Suppressor macrophage treated with lipopolysaccharide for 4 hours (primary cell): ENCODE data around the gene ZRANB3.
"Not testable (repeated sequence)": the region's sequence is repeated elsewhere in the genome, so short reads cannot be mapped to it uniquely, and the experiment has no call there.

ENCODE experiments used
- DNase-seq: peaks from one replicate; pipeline ENCODE4 v3.0.0-alpha.2; 2020

Gene ZRANB3

DNA sequence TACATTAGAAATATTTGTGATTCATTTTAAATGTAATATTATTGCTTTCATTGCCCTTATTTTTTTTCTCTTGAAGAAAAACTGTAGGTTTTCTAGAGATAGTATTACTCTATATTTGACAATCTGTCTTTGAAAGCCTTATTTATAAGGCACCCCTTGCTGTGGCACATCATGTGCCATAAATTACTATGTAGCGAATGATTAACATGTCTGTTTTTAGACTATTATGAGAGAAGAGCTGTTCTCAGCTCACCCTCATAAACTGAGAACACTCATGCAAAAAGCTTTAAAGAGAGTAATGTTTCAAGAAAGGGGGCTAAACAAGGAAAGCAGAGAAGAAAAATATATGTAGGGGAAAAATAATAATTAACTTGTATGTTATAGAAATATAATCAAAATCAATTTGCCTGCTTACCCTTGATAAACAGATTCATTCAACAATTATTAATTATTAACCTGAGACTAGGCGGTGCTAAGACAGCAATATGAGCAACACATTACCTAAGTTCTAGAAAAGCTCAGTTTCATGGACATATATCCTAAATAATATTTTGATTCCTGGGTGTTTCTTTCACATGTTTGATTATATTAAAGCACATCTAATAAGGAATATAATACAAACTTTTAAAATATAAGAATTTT, 409.9 kb downstream of the ZRANB3 start:
- DNase-seq, result no peak

DNA sequence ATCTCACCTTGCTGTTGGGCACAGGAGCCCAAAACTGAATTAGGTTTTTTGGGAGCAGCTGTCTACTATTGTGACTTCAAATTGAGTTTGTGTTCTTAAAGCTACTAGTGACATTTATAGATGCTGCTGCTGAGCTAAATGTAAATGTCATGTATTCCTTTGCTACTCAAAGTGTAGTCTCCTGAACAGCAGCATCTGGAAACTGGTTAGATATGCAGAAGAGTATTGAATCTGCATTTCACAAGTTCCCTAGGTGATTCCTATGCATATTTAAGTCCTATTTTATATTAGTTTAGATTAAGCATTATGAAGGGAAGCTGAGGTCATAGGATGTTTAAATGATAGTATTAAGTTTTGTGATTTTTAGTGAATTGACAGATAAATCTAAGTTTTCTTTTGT, 411.4 kb downstream of the ZRANB3 start:
- DNase-seq, result no peak

DNA sequence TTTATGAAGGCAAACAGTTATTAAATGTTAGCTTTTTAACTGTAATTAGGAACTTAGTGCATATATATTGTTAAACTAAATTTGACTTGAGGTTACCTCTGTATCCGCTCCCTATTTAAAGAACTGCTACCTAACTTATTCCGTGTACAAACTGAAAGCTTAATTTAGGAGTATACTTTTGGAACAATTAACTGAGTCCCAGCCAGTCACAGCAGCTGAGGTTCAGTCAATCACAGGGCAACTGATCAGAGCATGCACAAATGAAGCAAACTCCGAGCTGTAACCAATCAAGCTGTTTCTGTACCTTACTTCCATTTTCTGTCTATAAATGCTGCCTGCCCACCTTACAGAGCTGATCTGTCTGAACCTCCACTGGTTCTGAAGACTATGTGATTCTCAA, 417.7 kb downstream of the ZRANB3 start:
- no peak for DNase-seq

DNA sequence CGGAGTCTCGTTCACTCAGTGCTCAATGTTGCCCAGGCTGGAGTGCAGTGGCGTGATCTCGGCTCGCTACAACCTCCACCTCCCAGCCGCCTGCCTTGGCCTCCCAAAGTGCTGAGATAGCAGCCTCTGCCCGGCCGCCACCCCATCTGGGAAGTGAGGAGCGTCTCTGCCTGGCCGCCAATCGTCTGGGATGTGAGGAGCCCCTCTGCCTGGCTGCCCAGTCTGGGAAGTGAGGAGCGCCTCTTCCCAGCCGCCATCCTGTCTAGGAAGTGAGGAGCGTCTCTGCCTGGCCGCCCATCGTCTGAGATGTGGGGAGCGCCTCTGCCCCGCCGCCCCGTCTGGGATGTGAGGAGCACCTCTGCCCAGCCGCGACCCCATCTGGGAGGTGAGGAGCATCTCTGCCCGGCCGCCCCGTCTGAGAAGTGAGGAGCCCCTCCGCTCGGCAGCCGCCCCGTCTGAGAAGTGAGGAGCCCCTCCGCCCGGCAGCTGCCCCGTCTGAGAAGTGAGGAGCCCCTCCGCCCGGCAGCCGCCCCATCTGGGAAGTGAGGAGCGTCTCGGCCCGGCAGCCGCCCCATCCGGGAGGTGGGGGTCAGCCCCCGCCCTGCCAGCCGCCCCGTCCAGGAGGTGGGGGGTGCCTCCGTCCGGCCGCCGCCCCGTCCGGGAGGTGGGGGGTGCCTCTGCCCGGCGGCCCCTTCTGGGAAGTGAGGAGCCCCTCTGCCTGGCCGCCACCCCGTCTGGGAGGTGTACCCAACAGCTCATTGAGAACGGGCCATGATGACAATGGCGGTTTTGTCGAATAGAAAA, 425.3 kb downstream of the ZRANB3 start:
- not testable (repeated sequence) for DNase-seq

DNA sequence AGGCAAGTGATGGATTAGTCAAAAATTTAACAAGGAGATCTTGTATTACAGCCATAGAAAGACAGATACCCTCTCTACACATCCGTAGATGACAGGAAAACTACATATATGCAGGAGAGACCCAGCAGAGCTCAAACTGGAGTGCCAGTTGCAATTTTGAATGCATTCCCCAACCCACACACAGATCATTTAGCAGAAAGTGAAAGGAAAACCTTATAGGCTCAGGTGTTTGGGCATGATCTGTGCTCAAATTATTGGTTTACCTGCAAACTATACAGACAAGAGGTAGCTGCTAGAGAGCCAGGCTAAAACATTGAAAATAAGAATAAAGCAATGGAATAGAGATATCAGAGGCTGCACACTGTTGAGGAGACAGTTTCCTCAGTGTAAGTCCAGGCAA, 427.2 kb downstream of the ZRANB3 start:
- no peak for DNase-seq

DNA sequence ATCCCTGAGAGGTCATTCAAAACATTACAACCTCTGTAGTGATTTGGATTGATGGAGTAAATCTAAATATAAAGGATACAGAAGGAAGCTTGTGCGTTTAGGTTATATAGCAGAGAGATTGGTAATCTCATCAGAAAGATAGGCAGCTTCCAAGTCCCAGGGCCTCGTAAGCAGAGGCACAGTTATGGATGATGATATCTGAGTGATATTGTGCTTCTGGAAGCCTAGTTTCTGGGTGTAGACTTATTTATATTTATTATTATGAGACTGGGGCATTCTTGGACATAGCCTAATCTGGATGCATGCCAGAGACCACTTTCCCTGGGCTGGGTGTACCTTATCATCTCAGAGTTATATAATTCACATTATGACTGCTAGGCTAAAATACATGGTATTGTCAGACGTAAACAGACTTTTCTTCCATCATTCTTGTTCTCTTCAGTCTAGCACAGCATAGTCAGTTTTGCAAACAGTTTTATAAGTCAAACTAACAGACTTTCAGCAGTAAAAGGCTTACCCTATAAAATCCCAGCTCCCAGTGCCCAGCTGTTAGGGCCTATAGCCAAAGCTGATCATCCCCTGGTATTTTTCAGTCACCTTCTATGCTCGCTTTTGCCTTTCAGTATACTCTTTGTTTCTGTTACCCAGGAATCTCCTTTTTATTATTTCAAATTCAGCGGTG, 431.1 kb downstream of the ZRANB3 start:
- DNase-seq, result no peak

DNA sequence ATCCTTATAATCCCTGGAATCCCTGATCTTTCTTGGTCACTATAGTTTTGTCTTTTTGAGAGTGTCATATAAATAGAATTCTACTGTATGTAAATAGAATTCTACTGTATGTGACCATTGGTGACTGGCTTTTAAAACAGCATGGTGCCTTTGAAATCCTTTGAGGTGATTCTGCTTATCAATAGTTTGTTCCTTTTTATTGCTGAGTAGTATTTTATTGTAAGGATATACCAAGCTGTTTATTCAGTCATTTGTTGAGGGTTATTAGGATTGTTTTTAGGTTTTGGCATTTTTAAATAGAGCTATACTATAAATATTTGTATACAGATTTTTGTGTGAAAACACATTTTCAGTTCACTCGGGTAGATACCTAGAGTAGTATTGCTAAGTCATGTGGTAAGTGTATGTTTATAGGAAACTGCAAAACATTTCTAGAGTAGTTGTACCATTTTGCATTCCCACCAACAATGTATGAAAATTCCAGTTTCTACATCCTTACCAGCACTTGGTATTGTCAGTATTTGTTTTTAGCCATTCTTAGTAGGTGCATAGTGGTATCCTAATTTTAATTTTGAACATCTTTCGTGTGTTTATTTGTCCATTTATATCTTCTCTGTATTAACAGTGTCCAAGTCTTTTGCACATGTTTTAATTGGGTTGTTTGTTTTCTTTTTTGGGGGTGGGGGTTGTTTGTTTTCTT, 433.3 kb downstream of the ZRANB3 start:
- DNase-seq, result no peak

DNA sequence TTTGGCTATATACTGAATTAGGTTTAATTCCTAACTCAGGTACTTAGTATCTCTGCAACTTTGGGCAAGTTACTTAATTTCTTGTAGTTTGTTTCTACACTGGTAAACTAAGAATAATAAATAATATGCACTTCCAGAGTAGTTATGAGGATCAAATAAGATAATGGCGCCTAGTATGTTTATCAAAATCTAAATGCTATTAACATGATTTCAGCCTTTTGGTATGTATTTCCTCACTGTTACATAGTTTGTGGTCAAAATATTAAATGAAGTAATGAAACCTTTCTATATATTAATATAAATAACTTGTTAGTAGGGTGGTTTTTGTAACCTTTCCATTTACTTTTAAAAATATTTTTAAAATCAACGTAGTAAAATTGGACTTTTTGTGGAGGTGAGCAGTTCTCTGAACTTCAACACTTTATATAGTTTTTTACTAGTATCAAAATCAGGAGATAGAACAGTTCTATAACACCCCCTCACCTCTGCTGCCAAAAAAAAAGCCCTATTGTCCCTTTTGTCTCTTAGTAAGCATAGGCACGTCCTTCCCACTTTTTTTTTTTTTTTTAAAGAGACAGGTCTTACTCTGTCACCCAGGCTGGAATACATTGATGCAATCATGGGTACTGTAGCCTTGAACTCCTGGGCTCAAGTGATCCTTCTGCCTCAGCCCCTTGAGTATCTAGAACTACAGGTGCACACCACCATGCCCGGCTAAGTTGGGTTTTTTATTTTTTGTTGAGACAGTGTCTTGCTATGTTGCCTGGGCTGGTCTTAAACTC, 434.2 kb downstream of the ZRANB3 start:
- no peak for DNase-seq

DNA sequence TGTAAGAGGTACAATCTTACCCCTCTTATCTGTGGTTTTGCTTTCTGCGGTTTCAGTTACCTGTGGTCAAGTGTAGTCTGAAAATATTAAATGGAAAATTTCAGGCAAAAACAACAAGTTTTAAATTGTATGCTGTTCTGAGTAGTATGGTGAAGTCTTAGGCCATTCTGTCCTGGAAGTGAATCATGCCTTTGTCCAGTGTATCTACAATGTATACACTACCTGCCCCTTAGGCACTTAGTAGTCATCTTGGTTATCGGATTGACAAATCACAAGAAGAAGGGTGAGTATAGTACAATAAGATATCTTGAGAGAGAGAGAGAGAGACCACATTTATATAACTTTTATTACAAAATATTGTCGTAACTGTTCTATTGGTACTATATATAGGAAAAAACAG, 435.4 kb downstream of the ZRANB3 start:
- DNase-seq, result no peak

DNA sequence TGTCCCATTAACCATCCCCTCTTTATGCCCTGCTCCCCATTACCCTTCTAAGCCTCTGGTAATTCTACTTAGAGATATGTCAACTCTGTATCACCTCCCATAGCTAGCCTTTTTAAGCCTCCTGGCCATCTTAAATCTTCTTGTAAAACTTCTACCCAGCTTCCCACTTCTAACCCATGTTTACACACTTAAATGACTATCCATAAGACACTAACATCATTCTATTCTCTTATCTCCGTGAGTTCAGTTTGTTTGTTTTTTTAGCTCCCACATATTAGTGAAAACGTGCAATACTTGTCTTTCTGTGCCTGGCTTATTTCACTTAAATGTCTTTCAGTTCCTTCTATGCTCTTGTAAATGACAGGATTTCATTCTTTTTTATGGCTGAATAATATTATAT, 436.5 kb downstream of the ZRANB3 start:
- DNase-seq, result no peak

DNA sequence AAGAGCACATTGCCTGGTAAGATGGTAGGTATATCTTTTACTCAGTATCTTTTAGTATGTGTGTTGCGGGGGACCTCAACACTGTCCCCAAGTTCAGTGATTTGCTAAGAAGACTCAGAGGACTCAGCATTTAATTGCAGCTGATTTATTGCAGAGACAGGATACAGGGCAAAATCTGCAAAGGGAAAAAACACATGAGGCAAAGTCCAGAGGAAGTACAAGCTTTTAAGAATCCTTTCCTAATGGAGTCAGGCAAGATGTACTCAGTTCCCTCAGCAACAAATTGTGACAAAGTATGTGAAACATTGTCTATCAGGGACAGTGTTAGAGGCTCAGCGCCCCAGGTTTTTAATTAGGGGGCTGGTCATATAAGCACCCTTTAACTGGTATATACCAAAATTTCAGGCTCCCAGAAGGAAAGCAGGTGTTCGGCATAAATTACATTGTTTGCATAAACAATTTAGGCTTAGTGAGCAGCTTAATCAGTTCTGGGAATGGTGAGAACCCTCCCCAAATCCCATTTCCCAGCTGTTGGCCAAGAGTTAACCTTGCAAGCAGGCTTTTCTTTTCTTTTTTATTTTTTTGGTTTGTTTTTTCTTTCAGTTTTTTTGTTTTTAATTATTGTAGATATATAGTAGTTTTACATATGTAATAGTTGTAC, 437.2 kb downstream of the ZRANB3 start:
- no peak for DNase-seq

DNA sequence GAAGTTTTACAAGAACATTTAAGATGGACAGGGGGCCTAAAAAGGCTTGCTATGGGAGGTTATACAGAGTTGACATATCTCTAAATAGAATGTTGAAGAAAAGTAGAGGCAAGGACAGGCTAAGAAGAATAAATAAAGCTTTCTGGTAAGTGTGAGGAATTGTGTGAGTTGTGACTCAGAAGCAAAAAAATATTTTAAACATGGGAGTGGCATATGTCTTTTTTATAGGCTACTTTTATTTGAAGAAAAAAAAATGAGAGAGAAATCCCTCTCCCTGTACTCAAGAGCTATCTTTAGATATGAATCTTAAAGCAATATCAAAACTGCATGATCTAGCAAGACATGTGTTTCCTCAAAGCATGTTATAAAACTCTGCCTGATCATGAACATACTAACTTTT, 437.8 kb downstream of the ZRANB3 start:
- DNase-seq, result no peak

DNA sequence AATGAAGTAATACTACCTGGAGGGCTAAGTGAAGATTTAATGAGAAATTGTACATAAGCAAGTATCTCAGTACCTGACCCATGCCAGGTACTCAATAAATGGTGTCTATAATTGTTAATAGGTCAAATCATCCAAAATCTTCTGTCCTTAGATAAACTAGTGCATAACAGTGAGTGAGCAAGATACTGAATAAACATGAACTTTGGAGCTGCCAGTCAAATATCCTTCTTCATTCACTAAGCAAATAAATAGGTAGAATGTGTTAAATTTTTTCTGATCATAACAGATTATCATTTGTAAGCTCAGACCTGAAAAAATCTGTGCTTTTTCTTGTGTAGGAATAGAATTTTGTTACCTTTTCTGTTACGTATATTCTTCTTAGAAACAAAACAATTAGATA, 439.3 kb downstream of the ZRANB3 start:
- no peak for DNase-seq

DNA sequence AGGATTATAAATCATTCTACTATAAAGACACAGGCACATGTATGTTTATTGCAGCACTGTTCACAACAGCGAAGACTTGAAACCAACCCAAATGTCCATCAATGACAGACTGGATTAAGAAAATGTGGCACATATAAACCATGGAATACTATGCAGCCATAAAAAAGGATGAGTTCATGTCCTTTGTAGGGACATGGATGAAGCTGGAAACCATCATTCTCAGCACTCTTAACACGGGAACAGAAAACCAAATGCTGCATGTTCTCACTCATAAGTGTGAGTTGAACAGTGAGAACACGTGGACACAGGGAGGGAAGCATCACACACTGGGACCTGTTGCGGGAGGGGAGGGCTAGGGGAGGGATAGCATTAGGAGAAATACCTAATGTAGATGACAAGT, 441.4 kb downstream of the ZRANB3 start:
- DNase-seq, result not testable (repeated sequence)
